ENCODE measurements around the gene BEND6.

The BEND6 gene, protein sequence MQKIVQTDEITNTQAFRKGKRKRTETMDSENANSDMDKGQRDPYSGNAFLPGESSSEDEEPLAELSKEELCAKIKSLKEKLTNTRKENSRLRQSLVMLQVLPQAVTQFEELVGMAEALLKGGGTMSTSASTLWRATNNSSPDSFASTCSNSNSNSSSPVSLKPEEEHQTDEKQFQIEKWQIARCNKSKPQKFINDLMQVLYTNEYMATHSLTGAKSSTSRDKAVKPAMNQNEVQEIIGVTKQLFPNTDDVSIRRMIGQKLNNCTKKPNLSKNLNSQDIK

GRCh38 chr6:56954403-56955170, at the start of gene BEND6:
Gene BEND6 (plus strand): TSS chr6:56955107. CDS start chr6:56981811, 26,704 bp downstream.
- peak; percentile 80 for DNase-seq (ENCODE audit: insufficient read length, low spot score)
- peak; percentile 88 for TF ChIP-seq POLR2A (IDR thresholded peaks at IDR 0.05; ENCODE audit: low read depth, low read length)
- no peak for FAIRE-seq

GRCh38 chr6:56905378-56905777, 49.5 kb upstream of the BEND6 start:
- no peak for TF ChIP-seq POLR2A (IDR thresholded peaks at IDR 0.05; ENCODE audit: low read depth, low read length)
- DNase-seq (ENCODE audit: insufficient read length, low spot score): no peak
- FAIRE-seq: no peak

- DNase-seq (ENCODE audit: insufficient read length, low spot score) (no peak), FAIRE-seq (peak; percentile 55)
- no peak for TF ChIP-seq POLR2A (IDR thresholded peaks at IDR 0.05; ENCODE audit: low read depth, low read length)
Measured at GRCh38 chr6:56906752-56907151, 48.2 kb upstream of the BEND6 start.

DNA sequence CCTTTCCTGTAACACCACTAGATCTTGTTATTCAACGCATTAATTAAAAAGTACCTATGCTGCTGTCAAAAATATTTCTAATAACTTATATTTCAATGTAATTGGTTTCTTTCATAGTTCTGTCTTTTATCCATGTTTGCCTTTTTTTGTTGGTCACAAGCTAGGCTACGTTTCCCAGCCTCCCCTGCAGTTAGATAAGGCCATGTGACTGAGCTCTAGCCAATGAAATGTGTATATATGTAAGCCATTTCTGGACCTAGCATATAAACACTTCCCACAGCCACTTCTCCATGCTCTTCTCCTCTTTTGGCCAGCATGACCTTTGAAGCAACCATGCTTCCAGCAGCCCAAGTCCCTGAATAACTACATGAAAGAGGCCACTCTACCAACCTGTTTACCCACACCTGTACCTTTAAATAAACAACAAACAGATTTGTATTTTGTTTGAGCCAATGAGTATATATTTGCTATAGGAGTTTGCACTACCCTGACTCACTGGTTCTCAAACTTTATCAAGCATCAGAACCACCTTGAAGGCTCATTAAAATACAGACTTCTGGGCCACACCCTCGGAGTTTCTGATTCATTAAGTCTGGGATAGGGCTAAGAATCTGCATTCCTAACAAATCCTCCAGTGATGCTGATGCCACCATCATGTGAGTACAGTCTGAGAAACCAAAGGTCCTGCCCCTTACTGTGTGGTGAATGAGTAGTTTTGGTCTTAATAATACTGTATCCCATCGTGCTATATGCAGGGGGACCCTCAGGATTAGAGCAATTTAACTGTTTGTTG, 45.6 kb upstream of the BEND6 start:
- TF ChIP-seq POLR2A (IDR thresholded peaks at IDR 0.05; ENCODE audit: low read depth, low read length): no peak
- DNase-seq (ENCODE audit: insufficient read length, low spot score) (no peak), FAIRE-seq (no peak)

DNA sequence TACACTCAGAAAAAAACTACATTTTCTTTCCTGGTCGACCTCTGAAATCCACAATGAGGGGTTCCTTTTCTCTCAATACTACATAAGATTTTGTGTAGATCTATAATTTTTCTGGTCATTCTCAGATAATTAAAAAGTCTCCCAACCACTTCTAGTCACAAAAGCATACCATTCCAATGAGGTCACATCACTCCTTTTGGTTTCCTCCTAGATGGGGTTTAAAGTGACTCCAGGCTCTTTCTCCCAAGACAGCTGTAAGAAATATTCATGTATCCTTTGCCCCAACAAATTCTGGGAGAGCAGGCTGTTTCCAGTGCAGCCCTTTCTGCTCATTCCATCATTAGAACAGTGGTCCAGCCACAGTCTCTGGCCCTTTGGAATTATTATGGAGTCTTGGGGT, 43.1 kb upstream of the BEND6 start:
- FAIRE-seq (no peak), DNase-seq (ENCODE audit: insufficient read length, low spot score) (peak; percentile 37)
- TF ChIP-seq POLR2A (IDR thresholded peaks at IDR 0.05; ENCODE audit: low read depth, low read length): no peak

DNA sequence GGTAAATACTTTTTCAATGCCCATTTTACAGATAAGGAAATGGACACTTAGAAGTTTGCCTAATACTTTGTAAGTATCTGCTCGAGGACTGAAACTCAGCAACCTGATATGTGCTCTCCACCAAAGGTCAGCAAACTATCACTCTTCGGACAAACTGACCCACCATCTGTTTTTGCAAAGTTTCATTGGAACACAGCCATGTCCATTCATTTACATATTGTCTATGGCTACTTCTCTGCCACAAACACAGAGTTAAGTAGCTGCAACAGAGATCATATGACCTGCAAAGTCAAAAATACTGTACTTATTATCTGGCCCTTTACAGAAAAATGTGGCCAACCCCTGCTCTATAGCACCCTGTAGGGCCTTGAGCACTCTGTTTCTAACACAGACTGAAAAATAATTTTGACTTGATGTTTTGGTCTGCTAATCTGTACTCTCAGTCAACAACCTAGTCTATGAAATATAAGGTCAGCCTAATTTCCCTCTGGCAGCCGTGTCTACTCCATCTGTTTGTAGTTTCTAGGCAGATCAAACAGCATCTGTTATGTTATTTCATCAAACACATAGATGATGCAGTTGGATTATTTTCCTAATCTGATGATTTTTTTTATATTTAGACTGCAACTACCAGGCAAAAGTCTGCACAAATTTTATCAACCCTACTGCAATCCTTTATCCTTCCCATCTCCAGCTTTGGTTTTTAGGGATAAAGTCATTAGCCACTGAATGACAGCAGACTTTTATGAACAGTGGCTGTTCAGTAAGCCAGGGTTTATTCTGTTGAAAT, 41.4 kb upstream of the BEND6 start:
- TF ChIP-seq POLR2A (IDR thresholded peaks at IDR 0.05; ENCODE audit: low read depth, low read length): no peak
- FAIRE-seq: no peak
- DNase-seq (ENCODE audit: insufficient read length, low spot score): no peak

DNA sequence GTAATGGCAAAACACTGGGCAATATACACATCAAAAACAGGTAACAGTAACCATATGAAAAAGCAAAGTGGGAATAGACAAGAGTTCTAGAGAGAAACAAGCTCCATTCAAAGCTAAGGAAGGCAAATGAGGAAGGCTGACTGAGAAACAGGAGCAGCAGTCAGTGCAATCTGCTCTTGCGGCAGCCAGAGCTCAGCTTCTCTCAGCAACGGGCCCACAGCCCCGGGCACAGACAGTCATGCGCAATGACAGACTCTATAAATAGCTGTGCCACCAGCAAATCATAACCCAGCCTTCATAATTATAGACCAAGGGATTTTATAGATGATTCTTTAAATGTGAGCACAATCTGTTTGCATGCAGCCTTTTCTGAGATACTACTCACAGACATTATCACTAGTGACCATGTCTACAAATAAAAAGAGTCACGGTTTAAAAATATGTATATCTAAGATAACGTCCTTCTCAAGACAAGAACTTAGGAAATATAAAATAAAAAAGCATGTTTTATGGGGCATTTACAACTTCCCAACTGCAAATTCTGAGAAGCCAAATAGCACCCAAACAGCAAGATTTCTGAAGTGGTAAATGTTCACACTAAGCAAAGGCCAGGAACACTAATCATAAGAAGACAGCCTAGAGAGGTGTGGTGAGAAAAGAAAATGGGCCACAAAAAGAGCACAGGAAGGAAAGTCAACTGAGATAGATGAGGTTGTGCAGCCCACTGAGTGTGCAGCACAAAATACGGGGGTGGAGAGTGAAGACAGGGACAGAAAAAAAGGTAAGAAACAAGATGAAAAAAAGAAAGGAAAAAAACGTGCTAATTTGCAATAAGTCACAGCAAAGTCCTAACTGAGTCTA, 39.9 kb upstream of the BEND6 start:
- no peak for DNase-seq (ENCODE audit: insufficient read length, low spot score)
- no peak for TF ChIP-seq POLR2A (IDR thresholded peaks at IDR 0.05; ENCODE audit: low read depth, low read length)
- no peak for FAIRE-seq

- FAIRE-seq: no peak
Measured at GRCh38 chr6:56915832-56916231, 39.1 kb upstream of the BEND6 start.

DNA sequence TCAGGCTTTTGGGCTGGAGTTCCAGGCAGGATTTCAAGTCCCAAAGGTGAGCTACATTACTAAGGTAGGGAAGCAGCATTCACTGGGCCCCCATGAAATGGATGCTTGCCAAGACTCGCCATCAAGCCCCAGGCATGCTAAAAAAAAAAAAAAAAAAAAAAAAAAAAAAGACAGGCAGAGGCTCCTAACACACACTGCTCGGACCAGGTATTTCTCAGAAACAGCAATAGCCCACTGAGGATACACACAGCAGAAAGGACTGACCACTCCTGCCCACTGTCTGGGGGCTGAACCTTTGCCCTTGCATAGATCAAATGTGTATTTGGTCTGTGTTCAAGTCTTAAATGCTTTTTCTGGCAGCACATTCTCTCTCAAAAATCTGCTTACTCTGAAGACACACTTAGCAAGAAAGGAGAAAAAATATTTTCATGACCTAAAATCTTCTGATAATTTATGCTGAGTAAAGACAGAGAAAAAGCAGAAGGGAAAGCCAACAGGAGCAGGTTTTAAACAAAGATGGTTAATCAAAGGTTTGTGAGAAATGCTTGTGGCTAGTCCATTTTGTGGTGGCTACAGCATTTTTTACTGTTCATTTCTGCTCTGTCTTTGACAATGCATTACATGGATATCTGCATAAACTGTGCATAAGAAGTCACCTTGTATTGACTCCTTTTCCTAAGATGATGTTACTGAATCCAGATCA, 37.9 kb upstream of the BEND6 start:
- TF ChIP-seq POLR2A (IDR thresholded peaks at IDR 0.05; ENCODE audit: low read depth, low read length): no peak
- DNase-seq (ENCODE audit: insufficient read length, low spot score) (no peak), FAIRE-seq (no peak)

More at GRCh38 chr6:56915832-56916231, 39.1 kb upstream of the BEND6 start:
- DNase-seq (ENCODE audit: insufficient read length, low spot score): no peak
- TF ChIP-seq POLR2A (IDR thresholded peaks at IDR 0.05; ENCODE audit: low read depth, low read length): no peak

DNA sequence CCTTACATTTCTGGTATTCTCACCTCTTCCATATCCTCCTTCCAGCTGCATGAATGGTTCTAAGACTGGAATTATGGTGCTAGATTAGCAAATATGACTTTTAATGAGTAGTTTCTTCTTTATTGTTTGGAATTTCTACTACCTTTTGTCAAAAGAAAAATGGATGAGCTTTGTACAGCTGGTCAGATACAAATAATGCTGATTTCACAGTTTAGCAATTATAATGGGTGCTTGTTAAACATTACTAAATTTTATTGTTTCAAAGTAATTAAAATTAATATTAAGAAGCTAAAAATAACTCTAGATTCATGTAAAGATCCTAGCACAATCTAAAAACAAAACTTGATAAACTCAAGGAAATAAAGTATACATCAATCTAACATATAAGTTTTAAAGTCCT, 32.3 kb upstream of the BEND6 start:
- peak; percentile 48 for FAIRE-seq
- no peak for TF ChIP-seq POLR2A (IDR thresholded peaks at IDR 0.05; ENCODE audit: low read depth, low read length)

DNA sequence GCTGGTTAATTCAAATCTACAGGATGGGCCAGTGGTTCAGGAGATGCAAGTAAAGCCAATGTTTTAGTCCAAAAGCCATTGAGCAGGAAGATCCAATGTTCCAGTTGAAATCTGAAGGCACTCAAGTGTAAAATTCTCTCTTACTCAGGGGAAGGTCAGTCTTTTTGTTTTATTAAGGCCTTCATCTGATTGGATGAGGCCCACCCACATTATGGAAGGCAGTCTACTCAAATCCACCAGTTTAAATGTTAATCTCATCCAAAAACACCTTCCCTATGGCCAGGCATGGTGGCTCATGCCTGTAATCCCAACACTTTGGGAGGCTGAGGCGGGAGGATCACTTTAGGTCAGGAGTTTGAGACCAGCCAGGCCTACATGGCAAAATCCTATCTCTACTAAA, 31.3 kb upstream of the BEND6 start:
- DNase-seq (ENCODE audit: insufficient read length, low spot score): no peak
- TF ChIP-seq POLR2A (IDR thresholded peaks at IDR 0.05; ENCODE audit: low read depth, low read length): no peak
- no peak for FAIRE-seq

More for the DNA sequence above, 32.3 kb upstream of the BEND6 start:
- DNase-seq (ENCODE audit: insufficient read length, low spot score): no peak

All from H54 (cell line).